VCaP (cell line): ENCODE measurements around the gene ARL8B.
"Not testable (repeated sequence)": the region's sequence is repeated elsewhere in the genome, so short reads cannot be mapped to it uniquely, and the experiment has no call there.

Experiments
- H3K27ac ChIP-seq: fragments of 450-650 bp; 2 replicates; pipeline ENCODE4 v1.5.1; 2017
- TF ChIP-seq, protein P1 (sequence below): fragments of 450-650 bp; conservative IDR thresholded peaks from 2 replicates; pipeline ENCODE4 v1.5.1; 2017; ENCODE audit warnings: mild to moderate bottlenecking, moderate library complexity

Gene ARL8B

DNA sequence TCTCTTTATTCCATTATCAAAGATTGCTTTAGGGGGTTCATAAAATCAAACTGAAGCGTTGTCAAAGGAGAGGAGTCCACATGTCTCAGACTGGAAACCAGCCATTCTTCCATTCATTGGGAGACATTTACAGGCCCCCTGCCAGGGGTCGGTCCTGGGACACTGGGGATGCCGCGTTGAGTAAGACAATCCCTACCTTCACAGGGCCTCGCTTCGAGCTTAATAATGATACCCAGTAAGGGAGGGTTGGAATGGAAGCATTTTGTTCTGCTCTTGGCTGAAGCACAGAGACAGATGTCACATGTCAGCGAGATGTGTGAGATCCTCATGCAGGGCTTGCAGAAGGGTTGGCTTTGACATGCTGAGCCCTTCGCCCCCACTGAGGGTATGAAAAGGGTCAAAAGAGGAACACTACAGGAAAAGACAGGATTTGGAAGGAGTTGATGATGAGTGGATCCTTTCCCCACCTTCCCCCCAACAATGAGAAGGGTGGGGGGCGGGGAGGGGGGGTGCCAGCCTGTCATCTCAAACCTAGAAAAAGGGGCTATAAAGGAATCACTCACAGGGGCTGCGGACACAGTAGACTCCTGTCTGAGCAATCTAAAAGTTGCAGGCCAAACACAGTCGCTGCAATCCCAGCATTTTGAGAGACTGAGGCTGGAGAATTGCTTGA, 25.6 kb upstream of the ARL8B start:
- H3K27ac ChIP-seq, result no peak overlapping the region

DNA sequence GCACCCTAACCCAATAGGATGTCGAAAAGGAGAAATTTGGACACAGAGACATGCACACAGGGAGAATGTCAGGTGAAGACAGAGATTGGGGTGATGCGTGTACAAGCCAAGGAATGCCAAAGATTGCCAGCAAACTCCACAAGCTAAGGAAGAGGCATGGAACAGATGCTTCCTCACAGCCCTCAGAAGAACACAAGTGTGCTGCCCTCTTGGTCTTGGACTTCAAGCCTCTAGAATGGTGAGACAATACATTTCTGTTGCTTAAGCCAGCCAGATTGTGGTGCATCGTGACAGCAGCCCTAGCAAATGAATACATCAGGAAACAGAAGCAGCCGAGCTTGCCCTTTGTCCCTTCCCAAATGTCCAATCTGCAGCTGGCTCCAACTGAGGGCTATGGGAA, 23.7 kb upstream of the ARL8B start:
- no peak overlapping the region for H3K27ac ChIP-seq
- TF ChIP-seq, protein P1, sequence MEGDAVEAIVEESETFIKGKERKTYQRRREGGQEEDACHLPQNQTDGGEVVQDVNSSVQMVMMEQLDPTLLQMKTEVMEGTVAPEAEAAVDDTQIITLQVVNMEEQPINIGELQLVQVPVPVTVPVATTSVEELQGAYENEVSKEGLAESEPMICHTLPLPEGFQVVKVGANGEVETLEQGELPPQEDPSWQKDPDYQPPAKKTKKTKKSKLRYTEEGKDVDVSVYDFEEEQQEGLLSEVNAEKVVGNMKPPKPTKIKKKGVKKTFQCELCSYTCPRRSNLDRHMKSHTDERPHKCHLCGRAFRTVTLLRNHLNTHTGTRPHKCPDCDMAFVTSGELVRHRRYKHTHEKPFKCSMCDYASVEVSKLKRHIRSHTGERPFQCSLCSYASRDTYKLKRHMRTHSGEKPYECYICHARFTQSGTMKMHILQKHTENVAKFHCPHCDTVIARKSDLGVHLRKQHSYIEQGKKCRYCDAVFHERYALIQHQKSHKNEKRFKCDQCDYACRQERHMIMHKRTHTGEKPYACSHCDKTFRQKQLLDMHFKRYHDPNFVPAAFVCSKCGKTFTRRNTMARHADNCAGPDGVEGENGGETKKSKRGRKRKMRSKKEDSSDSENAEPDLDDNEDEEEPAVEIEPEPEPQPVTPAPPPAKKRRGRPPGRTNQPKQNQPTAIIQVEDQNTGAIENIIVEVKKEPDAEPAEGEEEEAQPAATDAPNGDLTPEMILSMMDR, result no peak

More for the DNA sequence above, 25.6 kb upstream of the ARL8B start:
- TF ChIP-seq, protein P1, result no peak

DNA sequence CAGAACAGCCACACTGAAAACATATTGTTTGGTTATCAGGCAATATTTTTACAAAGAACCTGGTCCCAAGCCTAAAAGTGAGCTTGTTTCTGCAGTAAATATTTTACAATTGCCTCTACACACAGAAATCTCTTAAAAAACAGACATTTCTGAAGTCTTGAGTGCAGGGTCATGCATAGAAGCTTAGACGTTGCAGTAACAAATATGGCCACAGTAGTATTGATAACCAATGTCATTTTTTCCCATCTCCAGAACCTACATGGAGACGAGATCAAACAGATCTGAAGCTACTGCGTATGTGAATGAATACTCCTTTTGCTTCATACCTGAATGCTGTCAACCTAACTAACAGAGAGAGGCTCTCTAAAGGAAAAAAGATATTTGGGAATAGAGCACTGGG, 19.6 kb upstream of the ARL8B start:
- TF ChIP-seq, protein P1, result no peak
- no peak overlapping the region for H3K27ac ChIP-seq

DNA sequence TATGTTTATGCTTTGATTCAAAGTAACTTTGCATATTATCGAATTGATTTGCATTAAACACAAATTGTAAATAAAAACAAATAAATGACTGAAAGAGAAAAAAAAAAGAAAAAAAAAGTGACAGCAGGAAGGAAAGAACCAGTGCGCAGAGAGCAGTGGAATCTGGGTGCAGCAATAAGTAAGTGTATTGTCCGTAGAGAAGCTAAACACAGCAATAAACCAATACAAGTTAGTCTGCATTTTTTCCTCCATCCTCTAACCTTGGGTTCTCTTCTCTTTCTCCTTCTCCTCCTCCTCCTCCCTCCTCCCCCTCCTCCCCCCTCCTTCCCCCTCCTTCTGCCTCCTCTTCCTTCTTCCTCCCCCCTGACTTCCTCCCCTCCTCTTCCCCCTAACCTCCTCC, 18.3 kb upstream of the ARL8B start:
- no peak overlapping the region for H3K27ac ChIP-seq
- TF ChIP-seq, protein P1, result no peak

DNA sequence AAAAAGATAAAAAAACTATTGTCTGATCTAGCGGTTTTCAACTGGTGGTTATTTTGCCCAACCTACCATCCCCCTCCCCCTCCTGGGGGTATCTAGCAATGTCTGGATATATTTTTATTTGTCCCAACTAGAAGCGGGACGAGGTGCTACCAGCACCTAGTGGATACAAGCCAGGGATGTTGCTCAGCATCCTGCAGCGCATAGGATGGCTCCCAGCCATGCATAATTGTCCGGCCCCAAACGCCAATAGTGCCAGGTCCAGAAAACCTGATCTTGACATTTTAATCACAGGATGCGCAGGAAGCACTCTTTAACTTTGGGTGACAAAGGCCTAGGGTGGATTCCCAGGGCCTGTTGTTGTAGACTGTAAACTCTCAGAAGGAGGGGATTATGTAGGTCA, 17.0 kb upstream of the ARL8B start:
- H3K27ac ChIP-seq, result no peak overlapping the region
- TF ChIP-seq, protein P1, result no peak

DNA sequence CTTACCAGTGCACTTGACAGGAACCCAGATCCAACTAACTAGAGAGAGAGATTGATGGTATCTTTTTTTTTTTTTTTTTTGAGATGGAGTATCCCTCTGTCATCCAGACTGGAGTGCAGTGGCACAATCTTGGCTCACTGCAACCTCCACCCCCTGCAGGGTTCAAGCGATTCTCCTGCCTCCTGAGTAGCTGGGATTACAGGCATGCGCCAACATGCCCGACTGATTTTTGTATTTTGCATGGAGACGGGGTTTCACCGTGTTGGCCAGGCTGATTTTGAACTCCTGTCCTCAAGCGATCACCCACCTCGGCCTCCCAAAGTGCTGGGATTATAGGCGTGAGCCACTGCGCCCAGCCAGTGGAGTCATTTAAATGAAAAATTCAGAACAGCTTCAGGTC, 15.7 kb upstream of the ARL8B start:
- H3K27ac ChIP-seq, result not testable (repeated sequence)

DNA sequence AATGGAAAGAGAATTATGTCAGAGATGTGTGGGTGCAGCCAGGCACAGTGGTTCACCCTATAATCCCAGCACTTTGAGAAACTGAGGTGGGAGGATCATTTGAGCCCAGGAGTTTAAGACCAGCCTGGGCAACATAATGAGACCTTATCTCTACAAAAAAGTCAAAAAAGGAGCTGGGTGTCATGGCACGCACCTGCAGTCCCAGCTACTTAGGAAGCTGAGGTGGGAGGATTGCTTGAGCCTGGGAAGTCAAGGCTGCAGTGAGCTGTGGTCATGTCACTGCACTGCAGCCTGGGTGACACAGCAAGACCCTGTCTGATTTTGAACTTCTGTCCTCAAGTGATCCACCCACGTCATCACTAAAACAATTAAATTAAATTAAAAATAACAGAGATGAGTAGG, 15.2 kb upstream of the ARL8B start:
- not testable (repeated sequence) for H3K27ac ChIP-seq

DNA sequence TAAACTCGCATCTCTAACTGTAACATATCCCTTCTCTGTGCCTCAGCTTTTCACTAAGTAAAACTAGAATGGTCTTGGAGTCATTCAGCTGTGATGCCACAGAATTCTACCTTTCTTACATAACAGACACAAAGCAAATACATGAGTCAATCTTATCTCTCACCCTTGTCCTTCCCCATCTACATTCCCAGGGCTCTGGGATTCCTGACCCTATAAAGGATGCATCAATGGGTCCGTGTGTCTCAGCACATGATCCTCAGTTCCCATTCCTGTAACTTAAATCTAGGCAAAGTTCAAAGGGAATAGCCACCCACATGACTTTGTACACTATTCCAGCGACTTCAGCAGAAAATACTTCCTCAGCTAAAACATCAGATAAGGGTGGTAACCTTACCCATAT, 11.8 kb upstream of the ARL8B start:
- TF ChIP-seq, protein P1, result no peak
- no peak overlapping the region for H3K27ac ChIP-seq

DNA sequence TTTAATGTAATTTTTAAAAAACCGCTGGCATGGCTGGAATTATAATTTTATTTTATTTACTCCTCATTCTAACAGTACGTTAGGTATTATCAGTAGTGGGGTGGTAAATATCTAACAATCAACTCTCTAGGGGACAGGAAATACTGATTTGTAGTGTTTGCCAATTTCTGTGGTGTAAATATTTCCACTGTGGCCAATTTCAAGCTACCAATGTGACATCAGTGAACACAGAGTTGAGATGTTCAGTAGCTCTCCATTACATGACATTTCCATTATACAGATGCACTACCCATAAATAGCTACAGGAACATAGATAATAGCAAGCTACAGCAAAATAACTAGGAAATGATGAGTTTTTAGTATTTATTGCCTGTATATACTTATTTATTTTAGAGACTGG, 10.0 kb upstream of the ARL8B start:
- no peak overlapping the region for H3K27ac ChIP-seq
- TF ChIP-seq, protein P1, result no peak

DNA sequence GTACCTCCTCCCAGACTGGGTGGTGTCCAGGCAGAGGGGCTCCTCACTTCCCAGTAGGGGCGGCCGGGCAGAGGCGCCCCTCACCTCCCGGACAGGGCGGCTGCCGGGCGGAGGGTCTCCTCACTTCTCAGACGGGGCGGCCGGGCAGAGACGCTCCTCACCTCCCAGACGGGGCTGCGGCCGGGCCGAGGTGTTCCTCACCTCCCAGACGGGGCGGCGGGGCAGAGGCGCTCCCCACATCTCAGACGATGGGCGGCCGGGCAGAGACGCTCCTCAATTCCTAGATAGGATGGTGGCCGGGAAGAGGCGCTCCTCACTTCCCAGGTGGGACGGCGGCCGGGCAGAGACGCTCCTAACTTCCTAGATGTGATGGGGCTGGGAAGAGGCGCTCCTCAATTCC, 8.4 kb upstream of the ARL8B start:
- not testable (repeated sequence) for H3K27ac ChIP-seq
